ENCODE measurements around the gene INPP5A.

INPP5A gene

GRCh38 chr10:132745971-132746370, 208.4 kb downstream of the INPP5A start:
- no peak for DNase-seq (ENCODE audit: low read depth)

GRCh38 chr10:132746386-132746785, 208.8 kb downstream of the INPP5A start:
- no peak for DNase-seq (ENCODE audit: low read depth)

- DNase-seq (ENCODE audit: low read depth), result no peak
Observed at GRCh38 chr10:132746801-132747625, 209.4 kb downstream of the INPP5A start.

GRCh38 chr10:132748135-132748534, 210.5 kb downstream of the INPP5A start:
- no peak for DNase-seq (ENCODE audit: low read depth)

DNA sequence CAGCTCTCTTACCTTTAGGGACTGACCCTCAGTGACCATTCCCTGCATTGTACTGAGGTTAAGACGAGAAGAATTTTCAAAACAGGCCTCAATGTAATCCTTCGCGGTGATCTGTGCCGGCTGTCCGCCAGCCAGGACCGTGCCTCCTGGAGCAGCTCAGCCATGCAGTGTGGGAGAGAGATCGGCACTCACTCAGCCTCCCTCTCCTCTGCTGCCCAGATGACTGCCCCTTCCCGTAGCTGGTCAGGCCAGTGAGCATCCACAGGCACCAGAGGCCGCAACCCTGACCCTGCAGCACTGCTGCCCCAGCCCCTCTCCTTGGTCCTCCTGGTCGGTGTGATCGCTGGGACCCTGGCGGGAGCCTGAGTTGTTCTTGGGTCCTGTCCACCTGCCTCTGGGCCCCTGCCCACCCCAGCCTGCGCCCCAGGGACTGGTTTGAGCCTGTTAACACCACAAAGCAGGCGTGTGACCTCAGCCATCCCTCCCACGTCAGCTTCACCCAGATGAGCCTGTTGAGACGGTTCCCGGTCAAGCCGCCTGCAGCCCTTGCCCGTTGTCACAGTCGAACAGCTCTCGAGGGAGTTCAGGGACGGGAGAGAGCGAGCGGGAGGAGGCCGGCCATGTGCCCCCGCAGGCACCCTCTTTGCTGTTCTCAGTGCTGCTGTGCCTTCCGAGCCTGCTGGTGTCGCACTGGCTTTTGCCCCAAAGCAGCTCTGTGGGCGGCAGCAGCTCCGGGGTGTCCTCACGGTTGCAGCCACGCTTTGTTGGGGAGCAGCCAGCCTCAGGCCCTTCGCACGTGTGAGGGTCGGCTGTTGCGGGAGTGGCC, 211.2 kb downstream of the INPP5A start:
- DNase-seq (ENCODE audit: low read depth), result no peak

DNA sequence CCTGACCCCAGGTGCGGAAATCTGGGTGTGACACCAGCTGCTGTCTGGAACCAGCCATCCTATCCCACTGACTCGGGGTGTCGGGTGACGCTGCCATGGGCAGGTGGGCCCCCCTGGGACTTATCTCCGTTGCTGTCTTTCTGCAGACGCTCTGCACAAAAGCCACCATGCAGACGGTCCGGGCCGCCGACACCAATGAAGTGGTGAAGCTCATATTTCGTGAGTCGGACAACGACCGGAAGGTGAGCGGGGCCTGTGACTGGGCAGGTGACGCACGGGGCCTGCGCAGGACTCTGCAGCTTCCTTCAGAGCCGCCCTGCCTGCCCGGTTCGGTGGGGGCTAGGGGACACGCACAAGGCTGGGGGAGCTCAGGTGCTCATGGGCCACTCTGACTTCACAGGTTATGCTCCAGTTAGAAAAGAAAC, 211.8 kb downstream of the INPP5A start:
- no peak for DNase-seq (ENCODE audit: low read depth)

DNA sequence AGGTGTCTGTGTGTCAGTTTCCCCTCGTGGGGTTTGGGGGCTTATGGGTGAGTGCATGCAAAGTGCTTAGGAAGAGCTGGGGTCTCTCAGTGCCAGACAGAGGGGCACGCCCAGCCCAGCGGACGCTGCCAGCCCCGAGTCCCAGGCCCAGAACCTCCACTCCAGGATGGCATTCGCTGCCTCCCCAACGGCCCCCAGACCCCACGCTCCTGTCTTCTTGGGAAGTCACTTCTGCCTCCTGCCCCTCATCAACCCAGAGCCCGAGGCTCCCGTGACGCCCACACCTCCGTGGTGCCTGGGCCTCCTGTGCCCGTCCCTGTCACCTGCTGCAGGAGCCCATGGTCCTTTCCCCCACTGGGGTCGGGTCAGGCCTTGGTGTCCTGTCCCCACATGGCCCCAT, 213.3 kb downstream of the INPP5A start:
- no peak for DNase-seq (ENCODE audit: low read depth)

DNA sequence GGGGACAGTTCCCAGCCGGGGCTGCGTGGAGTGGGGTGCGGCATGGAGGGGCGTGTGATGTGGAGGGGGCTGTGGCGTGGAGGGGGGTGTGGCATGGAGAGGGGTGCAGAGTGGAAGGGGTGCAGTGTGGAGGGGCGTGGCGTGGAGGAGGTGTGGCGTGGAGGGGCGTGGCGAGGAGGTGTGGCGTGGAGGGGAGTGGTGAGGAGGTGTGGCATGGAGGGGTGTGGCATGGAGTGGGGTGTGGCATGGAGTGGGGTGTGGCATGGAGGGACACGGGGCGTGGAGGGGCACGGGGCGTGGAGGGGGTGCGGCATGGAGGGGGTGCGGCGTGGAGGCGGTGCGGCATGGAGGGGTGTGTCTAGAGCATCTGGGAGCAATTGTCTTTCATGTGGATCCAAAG, 214.8 kb downstream of the INPP5A start:
- no peak for DNase-seq (ENCODE audit: low read depth)

GRCh38 chr10:132752961-132753360, 215.4 kb downstream of the INPP5A start:
- no peak for DNase-seq (ENCODE audit: low read depth)

DNA sequence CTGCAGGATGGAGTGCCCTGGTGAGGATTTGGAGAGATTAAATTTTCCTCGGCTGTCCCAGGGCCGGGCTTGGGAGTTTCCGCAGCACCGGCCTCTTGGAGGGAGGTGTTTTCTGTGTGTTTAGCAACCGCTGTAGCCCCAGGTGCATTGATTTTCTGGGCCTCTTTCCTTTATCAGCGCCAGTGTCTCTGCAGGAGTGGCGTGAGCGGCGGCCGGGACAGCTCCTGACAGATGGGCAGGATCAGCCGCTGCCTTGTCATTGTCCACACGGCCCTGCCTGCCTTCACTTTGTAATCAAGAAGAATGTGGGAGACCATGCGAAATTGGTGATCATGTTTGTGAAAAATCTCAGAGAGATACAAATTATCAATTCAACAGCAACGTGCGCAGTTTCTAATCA, 216.0 kb downstream of the INPP5A start:
- DNase-seq (ENCODE audit: low read depth), result no peak

DNA sequence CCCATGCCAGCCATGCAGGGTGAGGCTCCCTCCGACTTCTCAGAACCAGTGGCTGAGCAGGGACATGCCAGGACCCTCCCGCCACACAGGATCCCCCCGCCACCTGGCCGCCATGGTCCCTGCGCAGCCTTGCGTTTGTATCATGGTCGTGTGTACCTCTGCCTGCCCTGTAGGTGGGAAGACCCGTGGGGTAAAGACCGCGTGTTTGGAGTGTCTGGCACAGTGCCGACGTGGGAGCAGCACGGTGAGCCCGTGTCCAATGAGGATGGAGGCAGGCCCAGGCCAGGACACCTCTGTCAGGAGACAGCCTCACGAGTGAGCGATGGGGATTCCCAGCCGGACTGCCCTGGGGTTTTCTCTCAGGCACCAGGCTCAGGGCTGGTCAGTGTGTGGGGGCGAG, 216.5 kb downstream of the INPP5A start:
- DNase-seq (ENCODE audit: low read depth), result no peak

GRCh38 chr10:132755166-132755711, 217.7 kb downstream of the INPP5A start:
- no peak for DNase-seq (ENCODE audit: low read depth)

DNA sequence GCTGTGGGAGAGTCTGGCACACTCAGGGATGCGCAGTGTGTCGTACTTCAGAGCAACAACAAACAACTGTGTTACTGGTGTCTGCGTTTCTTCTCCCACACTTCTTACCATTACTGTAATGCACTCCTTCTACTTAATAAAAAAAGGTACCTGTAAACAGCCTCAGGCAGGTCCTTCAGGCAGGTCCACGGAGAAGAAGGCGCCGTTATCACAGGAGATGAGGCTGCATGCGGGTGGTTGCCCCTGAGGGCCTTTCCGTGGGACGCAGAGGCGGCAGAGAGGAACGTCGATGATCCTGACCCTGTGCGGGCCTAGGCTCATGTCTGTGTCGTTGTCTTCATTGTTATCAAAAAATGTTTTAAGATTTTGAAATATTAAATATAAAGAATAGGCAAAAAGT, 219.0 kb downstream of the INPP5A start:
- no peak for DNase-seq (ENCODE audit: low read depth)

DNA sequence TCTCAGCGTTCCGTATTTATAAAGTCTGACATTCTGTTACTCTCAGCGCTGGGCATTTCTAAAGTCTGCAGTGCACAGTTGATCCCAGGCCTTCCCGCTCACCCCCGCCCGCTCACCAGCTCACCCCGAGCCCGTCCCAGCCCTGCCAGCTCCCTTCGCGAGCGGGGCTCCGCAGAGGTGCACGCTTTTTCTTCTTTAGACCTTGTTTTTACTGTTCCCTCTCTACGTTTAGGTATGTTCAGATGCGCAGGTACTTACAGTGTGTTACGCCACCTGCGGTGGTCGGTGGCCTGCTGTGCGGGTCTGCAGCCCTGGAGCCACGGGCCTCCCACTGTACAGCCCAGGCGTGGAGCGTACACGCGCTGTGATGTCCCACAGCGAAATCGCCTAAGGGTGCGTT, 219.6 kb downstream of the INPP5A start:
- no peak for DNase-seq (ENCODE audit: low read depth)

DNA sequence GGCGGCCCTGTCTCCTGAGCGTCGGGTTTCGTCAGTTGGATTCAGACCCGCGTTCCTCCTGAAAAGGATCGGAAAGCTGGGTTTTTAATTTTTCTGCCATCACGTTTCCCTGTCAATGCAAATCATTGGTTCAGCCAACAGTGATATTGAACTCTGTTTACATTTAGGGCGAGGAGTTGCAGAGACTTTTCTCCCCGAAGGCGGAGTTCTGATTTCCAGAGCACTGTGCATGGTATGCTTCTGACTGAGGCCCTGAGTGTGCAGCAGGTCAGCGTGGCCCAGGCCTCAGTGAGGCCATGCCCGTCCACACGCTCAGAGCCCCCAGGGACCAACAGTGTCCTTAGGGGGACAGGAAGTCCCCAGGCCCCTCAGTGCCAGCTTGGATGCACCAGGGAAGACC, 221.3 kb downstream of the INPP5A start:
- DNase-seq (ENCODE audit: low read depth), result no peak

GRCh38 chr10:132761395-132762060, 223.9 kb downstream of the INPP5A start:
- DNase-seq (ENCODE audit: low read depth), result no peak

- DNase-seq (ENCODE audit: low read depth), result no peak
Observed at GRCh38 chr10:132762267-132762666, 224.7 kb downstream of the INPP5A start.

GRCh38 chr10:132763545-132763944, 226.0 kb downstream of the INPP5A start:
- no peak for DNase-seq (ENCODE audit: low read depth)

- DNase-seq (ENCODE audit: low read depth), result no peak
Observed at GRCh38 chr10:132764108-132764507, 226.5 kb downstream of the INPP5A start.

- DNase-seq (ENCODE audit: low read depth), result no peak
Observed at GRCh38 chr10:132765435-132765834, 227.8 kb downstream of the INPP5A start.

- DNase-seq (ENCODE audit: low read depth), result no peak
Observed at GRCh38 chr10:132766291-132766690, 228.7 kb downstream of the INPP5A start.
